MCF 10A (cell line): ENCODE data around the gene TMEM135. TPM values are rescaled to one million over a fixed set of nuclear protein-coding genes. Genes with fewer than 3 reads are reported as not detected.

Experiments used
- BruUV-seq: library from RNA; stranded (reverse); fragments of 400-500 nt; replicated peaks from 2 replicates; lab custom pipeline; 2021; lab: Mats Ljungman, UMichigan
- CTCF ChIA-PET: fragments of 300-600 bp; sonication (Branson Sonifier 250); formaldehyde crosslinking; extraction: SDS; loops from one replicate; lab custom pipeline; 2021; ENCODE audit warnings: antibody characterized with exemption, inconsistent platforms; lab: Yijun Ruan, JAX
- POLR2A ChIA-PET: fragments of 300-600, 350-650 bp; sonication (Branson Sonifier 250); formaldehyde crosslinking; extraction: SDS; loops from one replicate; lab custom pipeline; 2020; ENCODE audit warnings: antibody characterized with exemption, inconsistent platforms; lab: Yijun Ruan, JAX
- DNase-seq: peaks from one replicate; pipeline ENCODE4 v3.0.0-alpha.2; 2018; ENCODE audit not compliant: unreplicated experiment
- H3K27ac Mint-ChIP-seq: one replicate; pipeline ENCODE4 v1.8.0; 2022; ENCODE audit warnings: mild to moderate bottlenecking, low read depth, mixed read lengths; ENCODE audit not compliant: unreplicated experiment
- H3K27me3 Mint-ChIP-seq: one replicate; pipeline ENCODE4 v1.8.0; 2022; ENCODE audit warnings: mixed read lengths; ENCODE audit not compliant: insufficient read depth, unreplicated experiment
- H3K36me3 Mint-ChIP-seq: one replicate; pipeline ENCODE4 v1.8.0; 2022; ENCODE audit warnings: mild to moderate bottlenecking, moderate library complexity, mixed read lengths; ENCODE audit not compliant: insufficient read depth, unreplicated experiment
- H3K4me1 Mint-ChIP-seq: one replicate; pipeline ENCODE4 v1.8.0; 2022; ENCODE audit warnings: mixed read lengths; ENCODE audit not compliant: insufficient read depth, unreplicated experiment
- H3K4me3 Mint-ChIP-seq: one replicate; pipeline ENCODE4 v1.8.0; 2022; ENCODE audit warnings: mild to moderate bottlenecking, moderate library complexity, mixed read lengths; ENCODE audit not compliant: unreplicated experiment
- H3K9me3 Mint-ChIP-seq: one replicate; pipeline ENCODE4 v1.8.0; 2022; ENCODE audit warnings: mixed read lengths; ENCODE audit not compliant: unreplicated experiment
- CTCF ChIP-seq: fragments of 200-600 bp; IDR thresholded peaks from one replicate; pipeline ENCODE4 v1.8.0; 2022; ENCODE audit warnings: antibody characterized with exemption, mild to moderate bottlenecking; ENCODE audit not compliant: unreplicated experiment
- intact Hi-C: fragments of 100-400 bp; cut with micrococcal nuclease; formaldehyde crosslinking; loops from 2 replicates; pipeline ENCODE4 v1.14.1; 2022
- total RNA-seq: library from RNA; stranded (reverse); gene quantifications from 2 replicates; pipeline ENCODE4 v1.2.3, GENCODE V29; 2022

The TMEM135 gene
- total RNA-seq, 1 experiment from 2014 or later = 10.7 TPM

GRCh38 chr11:87355596-87355995 lies 317.9 kb downstream of the TMEM135 start:
- ChIA-PET POLR2A (no interaction called here), CTCF (interaction anchor here (0.6 to 6.0 kb wide), 5 partner anchors 12 to 1531 kb away, joined by 3 to 178 read pairs (median 5); no protein-coding TSS in a partner anchor)
- H3K4me1 Mint-ChIP-seq = peaks cover 6% of the 10 kb centered on the region
- no peak for DNase-seq
- H3K27me3 Mint-ChIP-seq = no peaks in the 10 kb centered on the region
- H3K27ac Mint-ChIP-seq = no peak overlapping the region
- H3K4me3 Mint-ChIP-seq = no peak overlapping the region
- TF ChIP-seq CTCF = no peak
- H3K9me3 Mint-ChIP-seq = no peaks in the 10 kb centered on the region
- no TSS peak for BruUV-seq
- no peaks in the 10 kb centered on the region for H3K36me3 Mint-ChIP-seq
- intact Hi-C loops = loop anchor here (10.0 kb wide), 1 partner anchor 519 kb away; no protein-coding TSS in a partner anchor

GRCh38 chr11:87356428-87356827 lies 318.7 kb downstream of the TMEM135 start:
- BruUV-seq = no TSS peak
- CTCF ChIA-PET = interaction anchor here (0.6 to 6.0 kb wide), 5 partner anchors 11 to 1530 kb away, joined by 3 to 178 read pairs (median 5); no protein-coding TSS in a partner anchor
- H3K4me3 Mint-ChIP-seq = no peak overlapping the region

GRCh38 chr11:87358461-87358860 lies 320.7 kb downstream of the TMEM135 start:
- ChIA-PET CTCF (interaction anchor here (1.9 kb wide), 1 partner anchor 62 kb away, joined by 8 read pairs; no protein-coding TSS in a partner anchor), POLR2A (no interaction called here)
- Mint-ChIP-seq H3K4me1 (peaks cover under 1% of the 10 kb centered on the region), H3K9me3 (no peaks in the 10 kb centered on the region), H3K4me3 (no peak overlapping the region), H3K27me3 (no peaks in the 10 kb centered on the region), H3K27ac (no peak overlapping the region), H3K36me3 (no peaks in the 10 kb centered on the region)
- intact Hi-C loops = loop anchor here (10.0 kb wide), 1 partner anchor 516 kb away; no protein-coding TSS in a partner anchor
- no TSS peak for BruUV-seq
- no peak for DNase-seq
- TF ChIP-seq CTCF = no peak

More at GRCh38 chr11:87356428-87356827, 318.7 kb downstream of the TMEM135 start:
- Mint-ChIP-seq H3K4me1 (peaks cover 6% of the 10 kb centered on the region), H3K27ac (no peak overlapping the region), H3K36me3 (no peaks in the 10 kb centered on the region), H3K27me3 (no peaks in the 10 kb centered on the region), H3K9me3 (no peaks in the 10 kb centered on the region)
- POLR2A ChIA-PET = no interaction called here
- no peak for DNase-seq
- intact Hi-C loops = loop anchor here (10.0 kb wide), 1 partner anchor 518 kb away; no protein-coding TSS in a partner anchor
- TF ChIP-seq CTCF = no peak

- Mint-ChIP-seq H3K9me3 (no peaks in the 10 kb centered on the region), H3K36me3 (no peaks in the 10 kb centered on the region), H3K4me1 (no peaks in the 10 kb centered on the region), H3K27ac (no peak overlapping the region), H3K27me3 (no peaks in the 10 kb centered on the region), H3K4me3 (no peak overlapping the region)
- CTCF ChIA-PET = interaction anchor here (0.7 to 1.9 kb wide), 2 partner anchors 37 to 62 kb away, joined by 3 to 8 read pairs; no protein-coding TSS in a partner anchor
- POLR2A ChIA-PET = no interaction called here
- intact Hi-C loops = loop anchor here (10.0 kb wide), 1 partner anchor 515 kb away; no protein-coding TSS in a partner anchor
- no peak for DNase-seq
- BruUV-seq = no TSS peak
- TF ChIP-seq CTCF = no peak
These were observed 321.7 kb downstream of the TMEM135 start for GRCh38 chr11:87359401-87359800.
